Stomach (tissue), 4 donors: Measurements from ENCODE around the gene EFNB1.

Experiments used
- CTCF ChIP-seq, 7 experiments: fragments of 450-650 bp in 4 of 7; fragments of 200-600 bp in 3 of 7; sonication (generic) in 3 of 7; IDR thresholded peaks; one replicate each; pipeline ENCODE4 v1.5.1; 2016 to 2019; ENCODE audit warnings: antibody characterized with exemption in 7 of 7, control low read depth in 2 of 7, mild to moderate bottlenecking in 1 of 7
- EP300 ChIP-seq: sonication (generic); formaldehyde crosslinking; IDR thresholded peaks from one replicate; pipeline ENCODE4 v1.6.1; 2017; ENCODE audit warnings: antibody characterized with exemption
- POLR2A ChIP-seq, 4 donors: fragments of 450-650 bp; IDR thresholded peaks; one replicate each; pipeline ENCODE4 v1.6.1; 2016; ENCODE audit warnings: antibody characterized with exemption in 4 of 4, control low read depth in 2 of 4, mild to moderate bottlenecking in 1 of 4, moderate library complexity in 1 of 4

- no peak for TF ChIP-seq CTCF (IDR thresholded peaks at IDR 0.05)
- no peak for TF ChIP-seq POLR2A (IDR thresholded peaks at IDR 0.05)
- TF ChIP-seq EP300: no peak
These were observed 4.2 kb upstream of the EFNB1 start for GRCh38 chrX:68824565-68825125.
